NCI-H2107 (cell line): ENCODE data around the gene MVB12B.

Source experiments
- DNase-seq: peaks from one replicate; lab custom pipeline; 2025; lab: John Stamatoyannopoulos, UW

The MVB12B gene

DNA sequence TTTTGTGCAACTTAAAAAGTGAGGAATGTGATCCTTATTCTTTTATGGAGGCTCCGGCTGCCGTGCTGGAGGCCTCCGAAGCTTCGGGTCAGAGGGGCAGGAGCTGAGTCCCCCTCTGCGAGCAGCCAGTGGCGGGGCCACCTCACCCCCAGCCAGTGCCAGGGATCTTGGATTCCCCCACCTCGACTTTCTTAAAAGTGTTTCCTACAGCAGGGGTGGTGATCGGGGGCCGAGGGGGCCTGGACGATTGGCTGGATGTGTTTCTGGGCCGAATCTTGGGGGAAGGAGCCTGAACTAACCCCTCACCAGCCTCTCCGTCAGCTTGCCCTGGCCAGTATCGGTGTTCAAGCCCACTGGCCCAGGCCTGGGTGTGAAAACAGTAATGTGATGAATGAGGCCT is 194.9 kb downstream of the MVB12B start:
- DNase-seq = no peak

DNA sequence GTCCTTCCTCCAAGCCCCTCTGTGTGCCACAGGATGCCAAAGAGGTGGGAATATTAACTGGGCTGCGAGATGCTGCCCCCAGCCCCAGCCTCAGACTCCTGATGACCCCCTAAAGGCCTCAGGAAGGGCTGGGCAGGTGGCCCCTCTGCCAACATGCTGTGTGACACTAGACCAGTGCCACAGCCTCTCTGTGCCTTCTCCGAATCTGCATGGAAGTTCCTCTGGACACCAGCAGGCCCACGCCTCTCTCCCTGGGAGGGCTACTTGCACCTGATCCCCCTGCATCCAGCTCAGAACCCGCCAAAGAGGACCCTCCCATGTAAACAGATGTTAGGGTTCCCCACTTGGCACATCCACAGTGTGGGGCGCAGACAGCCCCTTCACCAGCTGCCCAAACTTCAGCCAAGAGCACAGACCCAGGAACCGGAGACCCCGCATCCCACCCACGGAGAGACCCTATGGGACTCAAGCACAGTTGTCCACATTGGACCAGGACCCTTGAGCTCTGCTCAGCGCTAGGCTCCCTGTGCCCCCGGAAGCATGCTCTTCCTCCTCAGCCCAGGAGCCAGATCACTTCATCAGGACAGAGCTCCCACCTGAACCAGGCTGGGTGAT is 195.5 kb downstream of the MVB12B start:
- no peak for DNase-seq

DNA sequence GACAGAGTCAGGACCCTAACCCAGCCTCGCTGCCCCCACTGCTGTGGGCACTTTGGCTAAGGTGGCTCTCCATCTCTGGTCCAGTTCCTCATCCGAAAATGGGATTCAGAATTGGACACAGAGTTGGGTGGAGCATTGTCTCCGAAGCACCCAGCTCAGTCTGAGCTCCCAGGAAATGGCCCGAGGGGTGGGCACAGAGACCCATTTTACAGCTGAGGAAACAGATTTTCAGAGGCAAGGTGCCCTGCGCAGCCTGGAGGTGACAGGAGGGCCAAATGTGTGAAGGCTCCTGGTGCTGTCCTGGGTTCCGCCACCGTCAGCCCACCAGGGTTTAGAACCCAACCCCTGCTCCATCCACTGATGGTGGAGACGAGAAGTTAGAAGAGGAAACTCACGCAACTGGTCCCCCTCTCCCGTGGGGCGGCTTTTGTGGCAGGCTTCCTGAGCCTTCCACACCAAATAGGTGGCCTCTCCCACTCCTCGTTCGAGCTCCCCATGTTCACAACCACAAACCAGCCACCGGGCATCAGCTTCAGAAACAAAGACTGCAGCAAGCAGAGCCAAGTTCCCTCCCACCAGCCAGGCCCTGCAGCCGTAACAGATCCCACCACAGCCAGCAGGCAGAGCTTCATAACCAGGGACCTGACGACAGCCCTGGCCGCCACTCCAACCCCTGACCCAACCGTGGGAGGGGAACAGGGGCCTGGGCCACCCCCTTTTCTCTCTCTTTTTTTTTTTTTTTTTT is 196.2 kb downstream of the MVB12B start:
- no peak for DNase-seq

DNA sequence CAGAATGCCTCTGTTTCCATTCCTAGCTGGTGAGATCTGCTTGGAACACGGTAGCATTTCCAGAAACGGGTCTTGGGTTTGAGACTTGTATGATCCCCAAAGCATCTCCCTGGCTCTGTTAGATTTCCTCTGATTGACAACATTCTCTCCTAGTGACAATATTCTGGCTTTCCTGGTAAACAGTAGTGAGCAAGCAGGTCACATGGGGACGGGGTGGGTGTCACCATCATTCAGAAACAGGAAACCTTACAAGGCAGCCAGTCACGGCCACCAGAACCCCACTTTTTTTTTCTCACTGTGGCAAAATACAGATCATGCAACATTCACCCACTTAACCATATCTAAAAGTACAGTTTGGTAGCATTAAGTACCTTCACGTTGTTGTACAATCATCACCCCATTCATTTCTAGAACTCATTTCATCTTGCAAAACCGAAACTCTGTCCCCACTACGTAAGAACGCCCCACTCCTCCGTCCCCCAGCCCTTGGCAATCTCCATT is 197.0 kb downstream of the MVB12B start:
- DNase-seq = no peak

DNA sequence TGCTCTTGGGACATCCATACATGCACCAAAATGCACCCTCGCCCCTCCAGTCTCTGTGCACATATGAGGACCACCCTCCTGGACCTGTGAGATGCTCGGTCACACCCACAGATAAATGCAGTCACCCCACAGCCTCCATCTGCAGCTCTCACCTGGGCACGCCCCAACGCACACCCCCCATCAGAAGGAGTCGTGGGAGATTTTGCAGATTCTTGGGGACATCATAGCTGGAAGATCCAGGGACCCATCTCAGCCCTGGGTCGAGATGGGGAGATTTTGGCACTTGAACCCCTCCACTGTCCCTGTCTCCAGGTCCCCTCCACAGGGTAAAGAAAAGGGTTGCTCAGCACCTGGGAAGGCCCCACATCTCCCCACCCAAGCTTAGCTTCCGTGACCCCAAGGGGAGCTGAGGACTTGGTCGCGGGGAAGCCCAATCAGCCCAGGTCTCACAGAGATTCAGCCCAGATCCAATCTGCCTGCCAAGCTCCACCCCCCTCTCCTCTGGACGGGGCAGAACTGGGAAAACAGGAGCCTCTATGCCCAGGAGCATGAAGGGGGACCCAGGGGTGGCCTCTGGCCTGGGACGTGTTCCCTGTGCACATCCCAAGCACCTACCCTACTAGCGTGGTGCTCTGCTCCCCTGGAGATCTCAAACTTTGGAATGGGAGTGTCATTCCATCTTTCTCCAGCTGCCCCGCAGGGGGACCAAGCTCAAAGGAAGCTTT is 197.9 kb downstream of the MVB12B start:
- no peak for DNase-seq

DNA sequence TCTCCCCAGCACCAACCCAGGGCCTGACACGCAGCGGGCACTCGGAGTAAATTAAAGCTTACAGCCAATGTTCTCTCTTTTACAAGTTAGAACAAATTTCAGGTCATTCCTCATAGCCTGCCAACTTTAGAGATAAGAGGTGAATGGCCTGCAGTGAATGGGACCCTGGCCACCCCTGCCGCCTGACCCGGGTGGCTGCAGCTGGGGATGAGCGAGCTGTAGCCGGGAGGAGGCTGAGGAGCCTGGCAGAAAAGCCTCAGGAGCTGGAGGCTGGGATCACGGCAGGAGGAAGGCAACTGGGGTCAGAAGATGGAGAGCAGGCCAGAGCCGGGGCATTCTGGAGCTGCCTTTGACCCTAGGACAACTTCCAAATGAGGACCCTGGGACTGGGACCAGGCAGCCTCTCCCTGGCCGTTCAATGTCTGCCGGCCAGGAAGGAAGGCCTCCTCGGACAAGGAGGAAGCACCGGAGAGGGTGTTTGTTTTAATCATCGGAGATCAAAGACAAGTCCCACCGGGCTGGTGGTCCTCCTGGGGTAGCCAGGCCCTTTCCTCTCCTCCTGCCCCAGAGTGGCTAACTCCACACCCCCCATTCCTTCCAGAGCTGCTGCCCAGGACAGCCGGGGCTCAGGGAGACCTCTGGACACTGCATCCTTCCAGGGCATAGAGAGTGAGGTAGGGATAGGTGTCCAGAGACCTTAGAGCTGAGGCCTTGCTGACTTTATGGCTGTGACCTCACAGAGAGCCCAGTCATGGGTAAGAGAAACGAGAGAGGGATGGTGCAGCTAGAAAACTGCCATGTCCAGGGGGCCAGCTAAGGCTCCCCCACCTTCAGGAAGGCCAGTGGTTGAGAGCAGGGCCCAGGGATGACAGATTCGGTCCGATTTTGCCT is 199.8 kb downstream of the MVB12B start:
- DNase-seq = no peak

DNA sequence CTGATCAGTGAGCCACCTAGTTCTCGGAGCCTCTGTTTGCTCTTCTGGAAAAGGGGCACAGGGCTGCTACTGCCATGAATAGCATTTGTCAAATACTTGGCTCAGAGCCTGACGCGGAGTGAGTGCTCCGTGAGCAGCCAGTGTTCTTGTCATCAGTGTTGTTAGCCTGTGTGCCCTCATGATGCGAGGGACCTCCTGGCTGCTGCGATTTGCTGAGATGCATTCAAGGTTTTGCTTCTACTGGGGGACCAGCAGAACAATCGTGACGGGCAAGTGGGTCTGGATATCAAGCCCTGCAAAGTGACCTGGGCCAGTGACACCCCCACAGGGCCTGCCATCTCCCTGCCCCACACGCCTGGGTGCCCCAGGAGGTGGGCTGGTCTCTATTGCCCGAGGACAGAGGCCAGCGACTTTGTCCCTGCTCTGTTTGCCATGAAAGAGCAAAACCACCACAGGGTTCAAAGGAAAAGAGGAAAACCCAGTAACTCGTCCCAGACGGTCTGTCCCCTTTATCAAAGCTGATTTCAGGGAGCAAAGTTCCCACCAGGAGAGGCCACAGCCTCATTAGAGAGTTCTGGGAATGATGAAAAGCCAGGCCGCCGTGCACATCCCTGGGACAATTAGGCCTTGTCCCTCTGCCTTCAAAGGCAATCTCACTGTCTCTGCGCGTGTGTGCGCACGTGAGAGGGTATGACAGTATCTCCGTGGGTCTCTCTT is 200.6 kb downstream of the MVB12B start:
- no peak for DNase-seq

DNA sequence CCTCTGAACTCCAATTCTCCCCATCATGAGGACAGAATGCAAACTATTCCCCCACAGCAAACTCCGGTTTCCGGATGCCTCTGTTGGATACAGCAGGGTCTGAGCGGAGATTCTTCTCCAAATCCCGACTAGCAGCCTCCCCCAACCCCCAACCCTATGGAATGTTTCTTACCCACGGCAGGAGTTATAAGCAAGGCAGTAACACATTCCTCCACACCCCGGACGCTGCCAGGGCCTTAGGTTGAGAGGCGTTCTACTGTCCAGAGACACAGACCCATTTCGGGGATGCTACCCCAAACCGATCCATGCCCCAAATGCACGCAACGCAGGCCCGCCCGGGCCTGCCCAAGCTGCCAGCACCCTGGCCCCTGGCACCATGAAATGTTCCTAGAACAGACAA is 201.5 kb downstream of the MVB12B start:
- no peak for DNase-seq

DNA sequence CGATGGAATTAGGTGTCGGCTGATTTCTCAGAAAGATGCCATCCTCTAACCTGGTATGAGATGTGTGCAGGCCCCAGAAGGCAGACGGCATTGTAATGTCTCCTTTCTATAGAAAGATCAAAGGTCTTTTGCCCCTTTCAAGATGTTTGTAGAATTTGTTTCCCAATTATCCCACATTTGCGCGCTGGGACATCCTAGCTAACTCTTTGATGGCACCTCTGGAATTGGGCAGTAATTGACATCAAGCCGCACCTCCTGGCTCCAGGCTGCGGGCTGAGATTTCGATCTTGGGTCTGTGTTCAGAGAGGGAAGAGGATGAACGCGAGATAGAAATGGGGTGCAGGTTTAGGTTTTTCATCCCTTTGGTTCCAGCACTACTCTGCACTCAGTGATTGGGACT is 202.3 kb downstream of the MVB12B start:
- no peak for DNase-seq

DNA sequence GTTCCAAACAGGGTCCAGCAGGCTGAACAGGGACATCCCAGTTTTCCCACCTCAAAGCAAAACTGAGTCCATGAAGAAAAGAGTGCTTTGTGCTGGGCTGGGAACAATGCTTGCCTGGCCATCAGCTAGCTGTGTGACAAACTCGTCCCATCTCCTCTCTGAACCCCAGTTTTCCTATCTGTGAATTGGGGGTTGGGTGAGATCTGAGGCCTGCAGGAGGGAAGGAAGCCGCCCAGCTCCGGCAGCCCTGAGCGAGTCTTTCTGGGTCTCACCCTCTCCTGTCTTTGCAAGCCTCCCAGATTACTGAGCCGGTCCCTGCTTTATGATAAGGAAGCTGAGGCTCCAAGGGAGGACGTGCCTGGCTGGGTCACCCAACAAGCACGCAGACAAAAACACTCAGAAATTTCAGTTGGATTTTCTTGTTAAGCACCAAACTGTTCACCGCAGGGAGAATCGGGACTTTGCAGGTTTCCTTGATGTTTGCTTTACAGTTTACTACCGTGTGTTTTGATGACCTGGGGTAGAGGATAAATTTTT is 204.5 kb downstream of the MVB12B start:
- no peak for DNase-seq

DNA sequence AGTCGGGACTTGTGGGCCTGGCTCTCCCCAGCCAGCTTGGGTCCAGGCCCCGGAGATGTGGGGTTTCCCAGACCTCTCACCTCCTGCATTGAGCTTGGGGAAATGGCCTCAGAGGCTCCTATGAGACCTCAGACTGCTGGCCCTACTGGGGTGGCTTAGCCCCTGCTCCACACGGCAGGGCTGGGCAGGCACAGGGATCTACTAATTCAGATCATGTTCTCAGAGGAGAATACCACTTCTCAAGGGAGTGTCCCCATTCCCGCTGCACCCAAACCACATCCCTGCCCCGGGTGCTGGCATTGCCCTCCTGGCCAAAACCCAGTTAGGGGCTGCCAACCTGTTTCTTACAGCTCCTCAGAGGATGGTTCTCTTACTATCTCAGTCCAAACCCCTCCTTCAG is 205.0 kb downstream of the MVB12B start:
- DNase-seq = no peak

DNA sequence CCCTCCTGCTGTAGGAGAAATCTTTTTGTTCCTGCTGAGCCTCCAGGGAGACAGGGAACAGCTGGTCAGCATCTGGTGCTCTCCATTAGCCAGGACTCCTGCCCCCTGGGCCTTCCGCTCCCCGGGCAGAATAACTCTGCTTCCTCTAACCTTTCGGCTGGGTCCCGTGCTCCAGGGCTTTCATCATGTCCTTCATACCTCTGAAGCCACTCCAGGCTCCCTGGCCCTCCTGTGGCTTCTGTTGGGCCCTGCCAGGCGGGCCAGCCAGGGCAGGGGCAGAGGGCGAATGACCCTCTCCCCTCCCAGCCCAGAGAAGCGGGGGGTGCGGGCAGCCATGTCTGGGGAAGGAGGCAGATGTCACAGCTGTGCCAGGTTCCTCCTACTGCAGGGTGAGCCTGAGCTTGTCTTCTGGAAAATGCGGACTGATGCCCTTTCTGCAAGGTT is 205.4 kb downstream of the MVB12B start:
- no peak for DNase-seq

DNA sequence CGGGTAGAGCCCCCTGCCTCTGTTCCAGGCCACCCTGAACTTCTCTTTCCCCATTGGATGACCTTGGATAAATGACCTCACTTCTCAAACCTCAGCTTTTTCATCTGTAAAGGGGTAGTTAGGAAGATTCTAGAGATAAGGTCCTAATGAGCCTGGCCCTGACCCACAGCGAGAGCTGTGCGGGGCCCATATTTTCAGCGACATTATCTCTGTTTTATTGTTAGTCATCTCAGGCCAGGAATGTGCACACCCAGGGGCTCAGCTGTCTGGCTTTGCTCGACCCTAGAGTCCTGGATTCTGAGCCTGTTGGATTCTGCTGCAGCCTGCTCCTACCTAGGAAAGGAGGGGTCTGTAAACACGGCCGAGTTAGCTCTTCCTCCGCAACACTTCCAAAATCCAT is 205.9 kb downstream of the MVB12B start:
- no peak for DNase-seq

DNA sequence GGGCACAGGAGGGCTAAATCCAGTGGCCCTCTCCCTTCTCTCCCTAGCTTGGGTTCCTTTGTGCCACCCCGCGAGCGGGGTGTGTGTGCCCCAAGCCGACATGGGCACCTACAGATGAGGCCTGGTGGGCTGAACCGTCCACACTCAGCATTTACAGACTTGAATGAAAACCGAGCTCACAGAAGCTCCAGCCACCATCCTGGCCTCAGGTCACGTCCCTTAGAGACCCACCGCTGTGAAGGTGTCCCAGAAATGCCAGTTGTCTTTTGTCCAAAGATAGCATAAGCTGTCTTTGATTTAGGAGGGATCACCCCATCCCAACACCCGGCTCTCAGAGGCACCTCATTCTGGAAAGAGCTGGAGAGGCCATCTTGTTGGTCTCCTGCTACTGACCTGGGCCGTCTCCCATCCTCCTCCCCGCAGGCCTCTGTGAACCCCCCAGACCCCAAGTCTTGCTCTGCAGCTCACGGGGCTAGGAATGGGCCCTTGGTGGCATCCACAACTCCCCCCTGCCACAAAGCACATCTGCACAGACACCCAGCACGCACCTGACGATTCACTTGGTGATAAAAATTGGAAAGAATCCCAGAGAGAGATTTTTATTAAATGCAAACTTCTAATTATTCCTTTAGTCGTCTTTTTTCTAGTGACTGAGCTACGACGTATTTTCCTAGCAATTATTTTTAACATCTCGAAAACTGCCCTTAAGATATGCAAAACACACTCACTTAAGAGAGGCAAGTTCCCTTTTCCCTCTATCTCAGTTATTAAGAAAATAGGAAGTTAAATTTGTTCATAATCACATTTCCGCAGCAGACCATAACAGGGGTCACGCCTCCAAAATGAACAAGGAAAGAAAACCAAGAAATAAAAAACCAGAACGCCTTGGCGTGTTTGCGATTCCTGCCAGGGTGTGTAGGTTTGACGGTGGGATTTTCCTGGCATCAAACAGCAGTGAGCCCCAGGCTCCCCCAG is 206.6 kb downstream of the MVB12B start:
- DNase-seq = no peak

DNA sequence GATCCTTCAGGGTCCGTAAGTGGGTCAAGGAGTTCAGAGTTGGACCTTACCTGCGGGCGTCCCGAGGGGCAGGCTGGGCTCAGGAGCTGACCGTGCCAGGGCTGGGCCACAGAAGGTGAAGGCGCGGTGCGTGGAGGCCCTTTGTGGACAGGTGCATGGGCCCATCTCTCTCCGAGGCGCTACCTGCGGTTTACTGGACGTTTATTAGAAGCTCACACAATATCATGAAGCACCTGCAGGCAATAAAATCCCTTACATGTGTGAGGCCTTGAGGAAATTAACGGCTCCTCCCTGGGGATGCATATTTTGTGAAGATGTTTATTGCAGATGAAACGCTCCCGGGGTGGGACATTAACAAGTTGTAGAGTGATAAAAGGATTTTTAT is 207.3 kb downstream of the MVB12B start:
- no peak for DNase-seq

DNA sequence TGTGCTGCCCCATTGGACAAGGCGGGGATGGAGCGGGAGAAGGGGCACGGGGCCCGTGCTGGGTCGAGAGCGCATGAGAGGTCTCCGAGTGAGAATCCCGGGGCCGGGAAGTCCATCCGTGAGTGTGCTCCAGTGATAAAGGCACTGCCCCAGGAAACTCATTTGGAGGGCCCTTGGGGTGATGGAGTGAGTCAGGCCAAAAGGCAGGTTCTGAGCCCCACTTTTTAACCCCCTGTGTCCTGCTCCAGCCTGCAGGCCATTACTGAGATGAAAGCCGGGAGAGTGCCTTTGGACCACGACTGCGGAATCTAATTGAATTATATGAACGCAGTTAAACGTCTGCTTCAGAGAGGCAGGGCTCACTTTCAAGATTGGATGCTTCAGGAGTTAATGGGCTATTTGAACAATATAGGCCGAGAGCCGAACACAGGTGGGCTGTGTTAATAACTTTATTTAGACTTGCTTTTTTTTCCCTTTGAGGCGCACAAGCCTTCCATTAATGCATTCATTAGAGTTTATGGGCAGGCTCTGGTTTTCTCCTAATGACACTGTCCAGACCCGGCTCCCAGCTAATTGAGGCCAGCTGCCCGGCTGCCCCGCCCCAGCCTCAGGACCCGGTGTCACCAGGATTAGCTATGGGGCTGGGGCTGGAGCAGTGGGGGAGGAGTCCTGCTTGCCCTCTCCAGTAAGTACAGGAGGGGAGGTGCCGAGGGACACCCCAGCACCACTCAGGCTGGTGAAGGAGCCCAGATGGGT is 208.0 kb downstream of the MVB12B start:
- no peak for DNase-seq

DNA sequence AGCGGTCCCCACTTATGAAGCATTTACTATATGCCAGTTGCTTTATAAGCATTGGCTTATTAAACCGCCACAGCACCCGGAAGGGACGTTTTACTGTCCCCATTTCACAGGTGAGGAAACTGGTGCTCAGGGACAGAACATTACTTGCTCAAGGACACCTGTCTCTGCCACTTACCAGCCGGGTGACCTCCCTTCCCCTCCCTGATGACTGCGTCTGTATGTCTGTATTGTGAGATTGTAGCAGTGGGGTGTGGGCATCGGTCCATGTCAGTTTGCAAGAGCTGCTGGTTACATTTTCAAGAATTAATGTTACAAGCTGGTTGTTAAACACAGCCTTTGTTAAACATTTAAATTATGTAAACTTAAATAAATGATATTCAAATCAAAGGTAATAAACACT is 209.5 kb downstream of the MVB12B start:
- DNase-seq = no peak

DNA sequence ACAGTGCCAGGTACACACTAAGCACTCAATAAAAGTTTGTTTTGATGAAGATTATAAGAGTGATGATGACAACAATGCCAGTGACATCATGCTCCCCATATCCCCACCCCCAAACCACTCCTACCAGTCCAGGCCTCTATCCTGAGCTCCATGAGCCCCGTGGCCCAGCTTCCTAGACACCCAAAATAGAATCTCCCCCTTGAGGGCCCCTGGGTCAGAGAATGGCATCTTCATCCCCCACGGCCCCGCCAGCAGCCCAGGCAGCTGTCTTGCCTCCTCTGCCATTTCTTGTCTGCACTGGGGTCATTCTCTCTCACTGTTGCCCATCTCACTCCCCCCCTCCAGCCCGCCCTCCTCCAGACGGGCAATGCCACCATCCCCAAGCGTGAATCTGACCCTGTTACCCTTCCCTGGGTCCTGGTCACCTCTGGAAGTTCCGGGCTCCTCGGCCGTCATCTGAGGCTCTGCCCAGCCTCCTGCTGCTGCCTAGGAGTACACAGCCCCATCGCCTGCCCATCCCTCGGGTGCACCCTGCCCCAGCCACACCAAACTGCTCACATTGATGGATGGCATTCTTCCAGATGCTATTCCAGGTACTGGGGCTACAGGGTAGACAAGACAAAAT is 210.3 kb downstream of the MVB12B start:
- DNase-seq = no peak

DNA sequence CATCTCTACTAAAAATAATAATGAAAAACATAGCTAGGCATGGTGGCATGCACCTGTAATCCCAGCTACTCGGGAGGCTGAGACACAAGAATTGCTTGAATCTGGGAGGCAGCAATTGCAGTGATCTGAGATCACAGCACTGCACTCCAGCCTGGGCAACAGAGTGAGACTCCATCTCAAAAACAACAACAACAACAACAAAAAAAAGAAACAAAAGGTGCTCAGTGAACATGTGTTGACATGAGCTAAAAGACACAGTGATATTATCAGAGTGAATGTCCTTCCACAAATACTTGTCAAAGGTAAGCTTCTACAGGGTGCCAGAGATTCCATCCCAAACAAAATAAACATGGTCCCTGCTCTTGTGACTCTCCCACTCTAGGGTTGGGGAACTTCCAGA is 211.9 kb downstream of the MVB12B start:
- no peak for DNase-seq
